Measurements from ENCODE around the gene XYLT2.

- no peak for TF ChIP-seq HDAC2 (CRISPR knock-in tag; IDR thresholded peaks at IDR 0.05)
- TF ChIP-seq, protein P1, sequence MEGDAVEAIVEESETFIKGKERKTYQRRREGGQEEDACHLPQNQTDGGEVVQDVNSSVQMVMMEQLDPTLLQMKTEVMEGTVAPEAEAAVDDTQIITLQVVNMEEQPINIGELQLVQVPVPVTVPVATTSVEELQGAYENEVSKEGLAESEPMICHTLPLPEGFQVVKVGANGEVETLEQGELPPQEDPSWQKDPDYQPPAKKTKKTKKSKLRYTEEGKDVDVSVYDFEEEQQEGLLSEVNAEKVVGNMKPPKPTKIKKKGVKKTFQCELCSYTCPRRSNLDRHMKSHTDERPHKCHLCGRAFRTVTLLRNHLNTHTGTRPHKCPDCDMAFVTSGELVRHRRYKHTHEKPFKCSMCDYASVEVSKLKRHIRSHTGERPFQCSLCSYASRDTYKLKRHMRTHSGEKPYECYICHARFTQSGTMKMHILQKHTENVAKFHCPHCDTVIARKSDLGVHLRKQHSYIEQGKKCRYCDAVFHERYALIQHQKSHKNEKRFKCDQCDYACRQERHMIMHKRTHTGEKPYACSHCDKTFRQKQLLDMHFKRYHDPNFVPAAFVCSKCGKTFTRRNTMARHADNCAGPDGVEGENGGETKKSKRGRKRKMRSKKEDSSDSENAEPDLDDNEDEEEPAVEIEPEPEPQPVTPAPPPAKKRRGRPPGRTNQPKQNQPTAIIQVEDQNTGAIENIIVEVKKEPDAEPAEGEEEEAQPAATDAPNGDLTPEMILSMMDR (CRISPR knock-in tag; IDR thresholded peaks at IDR 0.05), result no peak
Measured at GRCh38 chr17:50352693-50353599, 7.0 kb downstream of the XYLT2 start.

Measured in HepG2 (cell line).